MCF 10A (cell line): ENCODE results near the gene MPC1. TPM values are rescaled to one million over a fixed set of nuclear protein-coding genes. Genes with fewer than 3 reads are reported as not detected.

Experiments used
- BruUV-seq: library from RNA; stranded (reverse); fragments of 400-500 nt; replicated peaks from 2 replicates; lab custom pipeline; 2021; lab: Mats Ljungman, UMichigan
- CTCF ChIA-PET: fragments of 300-600 bp; sonication (Branson Sonifier 250); formaldehyde crosslinking; extraction: SDS; loops from one replicate; lab custom pipeline; 2021; ENCODE audit warnings: antibody characterized with exemption, inconsistent platforms; lab: Yijun Ruan, JAX
- POLR2A ChIA-PET: fragments of 300-600, 350-650 bp; sonication (Branson Sonifier 250); formaldehyde crosslinking; extraction: SDS; loops from one replicate; lab custom pipeline; 2020; ENCODE audit warnings: antibody characterized with exemption, inconsistent platforms; lab: Yijun Ruan, JAX
- DNase-seq: peaks from one replicate; pipeline ENCODE4 v3.0.0-alpha.2; 2018; ENCODE audit not compliant: unreplicated experiment
- H3K27ac Mint-ChIP-seq: one replicate; pipeline ENCODE4 v1.8.0; 2022; ENCODE audit warnings: mild to moderate bottlenecking, low read depth, mixed read lengths; ENCODE audit not compliant: unreplicated experiment
- H3K27me3 Mint-ChIP-seq: one replicate; pipeline ENCODE4 v1.8.0; 2022; ENCODE audit warnings: mixed read lengths; ENCODE audit not compliant: insufficient read depth, unreplicated experiment
- H3K36me3 Mint-ChIP-seq: one replicate; pipeline ENCODE4 v1.8.0; 2022; ENCODE audit warnings: mild to moderate bottlenecking, moderate library complexity, mixed read lengths; ENCODE audit not compliant: insufficient read depth, unreplicated experiment
- H3K4me1 Mint-ChIP-seq: one replicate; pipeline ENCODE4 v1.8.0; 2022; ENCODE audit warnings: mixed read lengths; ENCODE audit not compliant: insufficient read depth, unreplicated experiment
- H3K4me3 Mint-ChIP-seq: one replicate; pipeline ENCODE4 v1.8.0; 2022; ENCODE audit warnings: mild to moderate bottlenecking, moderate library complexity, mixed read lengths; ENCODE audit not compliant: unreplicated experiment
- H3K9me3 Mint-ChIP-seq: one replicate; pipeline ENCODE4 v1.8.0; 2022; ENCODE audit warnings: mixed read lengths; ENCODE audit not compliant: unreplicated experiment
- intact Hi-C: fragments of 100-400 bp; cut with micrococcal nuclease; formaldehyde crosslinking; loops from 2 replicates; pipeline ENCODE4 v1.14.1; 2022
- total RNA-seq: library from RNA; stranded (reverse); gene quantifications from 2 replicates; pipeline ENCODE4 v1.2.3, GENCODE V29; 2022
- TF ChIP-seq, protein P1 (sequence below): fragments of 200-600 bp; IDR thresholded peaks from one replicate; pipeline ENCODE4 v1.8.0; 2022; ENCODE audit warnings: antibody characterized with exemption, mild to moderate bottlenecking; ENCODE audit not compliant: unreplicated experiment

MPC1 gene
- total RNA-seq, 1 experiment from 2014 or later = 33.1 TPM

- no TSS peak for BruUV-seq
- H3K4me3 Mint-ChIP-seq = no peak overlapping the region
- intact Hi-C loops = no loop called here
- TF ChIP-seq, protein P1, sequence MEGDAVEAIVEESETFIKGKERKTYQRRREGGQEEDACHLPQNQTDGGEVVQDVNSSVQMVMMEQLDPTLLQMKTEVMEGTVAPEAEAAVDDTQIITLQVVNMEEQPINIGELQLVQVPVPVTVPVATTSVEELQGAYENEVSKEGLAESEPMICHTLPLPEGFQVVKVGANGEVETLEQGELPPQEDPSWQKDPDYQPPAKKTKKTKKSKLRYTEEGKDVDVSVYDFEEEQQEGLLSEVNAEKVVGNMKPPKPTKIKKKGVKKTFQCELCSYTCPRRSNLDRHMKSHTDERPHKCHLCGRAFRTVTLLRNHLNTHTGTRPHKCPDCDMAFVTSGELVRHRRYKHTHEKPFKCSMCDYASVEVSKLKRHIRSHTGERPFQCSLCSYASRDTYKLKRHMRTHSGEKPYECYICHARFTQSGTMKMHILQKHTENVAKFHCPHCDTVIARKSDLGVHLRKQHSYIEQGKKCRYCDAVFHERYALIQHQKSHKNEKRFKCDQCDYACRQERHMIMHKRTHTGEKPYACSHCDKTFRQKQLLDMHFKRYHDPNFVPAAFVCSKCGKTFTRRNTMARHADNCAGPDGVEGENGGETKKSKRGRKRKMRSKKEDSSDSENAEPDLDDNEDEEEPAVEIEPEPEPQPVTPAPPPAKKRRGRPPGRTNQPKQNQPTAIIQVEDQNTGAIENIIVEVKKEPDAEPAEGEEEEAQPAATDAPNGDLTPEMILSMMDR = no peak
- H3K4me1 Mint-ChIP-seq = no peaks in the 10 kb centered on the region
- DNase-seq = no peak
- H3K36me3 Mint-ChIP-seq = peaks cover 6% of the 10 kb centered on the region
- ChIA-PET POLR2A (no interaction called here), CTCF (no interaction called here)
- H3K9me3 Mint-ChIP-seq = no peaks in the 10 kb centered on the region
- no peak overlapping the region for H3K27ac Mint-ChIP-seq
- no peaks in the 10 kb centered on the region for H3K27me3 Mint-ChIP-seq
Observed at GRCh38 chr6:166375013-166375412, 7.7 kb downstream of the MPC1 start.

DNA sequence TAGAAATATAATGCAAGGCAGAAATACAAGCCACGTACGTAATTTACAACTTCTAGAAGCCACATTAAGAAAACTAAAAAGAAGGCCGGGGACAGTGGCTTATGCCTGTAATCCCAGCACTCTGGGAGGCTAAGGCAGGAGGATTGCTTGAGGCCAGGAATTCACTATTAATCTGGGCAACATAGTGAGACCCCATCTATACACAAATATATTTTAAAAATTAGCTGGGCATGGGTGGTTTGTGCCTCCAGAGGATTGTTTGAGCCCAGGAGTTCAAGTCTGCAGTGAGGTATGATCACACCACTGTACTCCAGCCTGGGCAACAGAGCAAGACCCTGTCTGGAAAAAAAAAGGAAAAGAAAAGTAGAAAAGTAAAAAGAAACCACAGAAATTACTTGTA lies 12.3 kb downstream of the MPC1 start:
- POLR2A ChIA-PET = interaction anchor here (0.6 to 1.2 kb wide), 2 partner anchors 9 to 11 kb away, joined by 3 to 5 read pairs; no protein-coding TSS in a partner anchor
- H3K27ac Mint-ChIP-seq = no peak overlapping the region
- no peak for DNase-seq
- no peaks in the 10 kb centered on the region for H3K27me3 Mint-ChIP-seq
- no peak overlapping the region for H3K4me3 Mint-ChIP-seq
- H3K4me1 Mint-ChIP-seq = no peaks in the 10 kb centered on the region
- intact Hi-C loops = no loop called here
- CTCF ChIA-PET = interaction anchor here (0.7 to 0.9 kb wide), 2 partner anchors 11 to 30 kb away, joined by 3 to 4 read pairs; no protein-coding TSS in a partner anchor
- BruUV-seq = no TSS peak
- TF ChIP-seq, protein P1 = no peak
- H3K9me3 Mint-ChIP-seq = no peaks in the 10 kb centered on the region
- peaks cover 36% of the 10 kb centered on the region for H3K36me3 Mint-ChIP-seq

- no peaks in the 10 kb centered on the region for H3K27me3 Mint-ChIP-seq
- no peaks in the 10 kb centered on the region for H3K9me3 Mint-ChIP-seq
- TF ChIP-seq, protein P1 = no peak
- ChIA-PET CTCF (interaction anchor here (1.2 kb wide), 1 partner anchor 12 kb away, joined by 3 read pairs; no protein-coding TSS in a partner anchor), POLR2A (interaction anchor here (0.6 kb wide), 1 partner anchor 12 kb away, joined by 5 read pairs; no protein-coding TSS in a partner anchor)
- no peak for DNase-seq
- no TSS peak for BruUV-seq
- intact Hi-C loops = no loop called here
- H3K4me3 Mint-ChIP-seq = no peak overlapping the region
- peaks cover 36% of the 10 kb centered on the region for H3K36me3 Mint-ChIP-seq
- no peaks in the 10 kb centered on the region for H3K4me1 Mint-ChIP-seq
- no peak overlapping the region for H3K27ac Mint-ChIP-seq
Observed at GRCh38 chr6:166369782-166370181, 13.0 kb downstream of the MPC1 start.

DNA sequence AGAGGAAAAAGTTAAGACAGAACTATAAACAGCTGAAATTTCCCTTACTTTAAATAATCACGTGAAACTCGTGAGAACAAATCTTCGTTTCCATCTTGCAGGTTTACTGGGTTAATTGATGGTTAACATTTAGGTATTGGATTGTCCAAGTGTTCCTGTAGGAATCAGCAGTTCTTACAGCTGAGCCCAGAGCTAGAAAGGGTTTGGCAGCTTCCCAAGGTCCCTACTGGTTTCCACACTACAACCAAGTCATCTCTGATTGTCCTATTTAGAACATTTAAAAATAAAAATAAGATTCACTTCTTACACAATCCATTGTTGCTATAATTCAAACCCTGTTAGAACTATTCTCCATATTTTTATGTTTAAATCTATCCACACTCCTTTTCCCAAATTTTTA lies 15.8 kb downstream of the MPC1 start:
- no peak overlapping the region for H3K4me3 Mint-ChIP-seq
- BruUV-seq = no TSS peak
- H3K27ac Mint-ChIP-seq = no peak overlapping the region
- no peak for DNase-seq
- no peaks in the 10 kb centered on the region for H3K27me3 Mint-ChIP-seq
- TF ChIP-seq, protein P1 = no peak
- ChIA-PET POLR2A (interaction anchor here (0.7 to 3.2 kb wide), 3 partner anchors 11 to 1369 kb away, joined by 3 to 11 read pairs (median 6); no protein-coding TSS in a partner anchor), CTCF (no interaction called here)
- intact Hi-C loops = no loop called here
- H3K9me3 Mint-ChIP-seq = no peaks in the 10 kb centered on the region
- no peaks in the 10 kb centered on the region for H3K4me1 Mint-ChIP-seq
- H3K36me3 Mint-ChIP-seq = peaks cover 51% of the 10 kb centered on the region
